Peyer's patch (tissue), 4 donors: ENCODE results near the gene CNTN4.

Experiments
- POLR2A ChIP-seq, 2 donors: fragments of 450-650 bp; IDR thresholded peaks; one replicate each; pipeline ENCODE4 v1.5.1; 2017; ENCODE audit warnings: antibody characterized with exemption in 2 of 2, mild to moderate bottlenecking in 2 of 2, moderate library complexity in 2 of 2
- TF ChIP-seq, protein P1 (sequence below), 6 experiments: fragments of 450-650 bp in 4 of 6; fragments of 200-600 bp in 2 of 6; sonication (generic) in 1 of 6; IDR thresholded peaks; one replicate each; pipeline ENCODE4 v1.5.1; 2017 to 2019; ENCODE audit warnings: antibody characterized with exemption in 6 of 6, mild to moderate bottlenecking in 3 of 6, moderate library complexity in 1 of 6

GRCh38 chr3:2370317-2370716, 271.7 kb downstream of the CNTN4 start:
- TF ChIP-seq, protein P1, sequence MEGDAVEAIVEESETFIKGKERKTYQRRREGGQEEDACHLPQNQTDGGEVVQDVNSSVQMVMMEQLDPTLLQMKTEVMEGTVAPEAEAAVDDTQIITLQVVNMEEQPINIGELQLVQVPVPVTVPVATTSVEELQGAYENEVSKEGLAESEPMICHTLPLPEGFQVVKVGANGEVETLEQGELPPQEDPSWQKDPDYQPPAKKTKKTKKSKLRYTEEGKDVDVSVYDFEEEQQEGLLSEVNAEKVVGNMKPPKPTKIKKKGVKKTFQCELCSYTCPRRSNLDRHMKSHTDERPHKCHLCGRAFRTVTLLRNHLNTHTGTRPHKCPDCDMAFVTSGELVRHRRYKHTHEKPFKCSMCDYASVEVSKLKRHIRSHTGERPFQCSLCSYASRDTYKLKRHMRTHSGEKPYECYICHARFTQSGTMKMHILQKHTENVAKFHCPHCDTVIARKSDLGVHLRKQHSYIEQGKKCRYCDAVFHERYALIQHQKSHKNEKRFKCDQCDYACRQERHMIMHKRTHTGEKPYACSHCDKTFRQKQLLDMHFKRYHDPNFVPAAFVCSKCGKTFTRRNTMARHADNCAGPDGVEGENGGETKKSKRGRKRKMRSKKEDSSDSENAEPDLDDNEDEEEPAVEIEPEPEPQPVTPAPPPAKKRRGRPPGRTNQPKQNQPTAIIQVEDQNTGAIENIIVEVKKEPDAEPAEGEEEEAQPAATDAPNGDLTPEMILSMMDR (IDR thresholded peaks at IDR 0.05): no peak
- no peak for TF ChIP-seq POLR2A (IDR thresholded peaks at IDR 0.05)
